ENCODE results near the gene LMF1. TPM values are rescaled to one million over a fixed set of nuclear protein-coding genes. Genes with fewer than 3 reads are reported as not detected.

The LMF1 gene
- polyA plus RNA-seq, 1 donor from 2014 or later = 16.2 TPM

DNA sequence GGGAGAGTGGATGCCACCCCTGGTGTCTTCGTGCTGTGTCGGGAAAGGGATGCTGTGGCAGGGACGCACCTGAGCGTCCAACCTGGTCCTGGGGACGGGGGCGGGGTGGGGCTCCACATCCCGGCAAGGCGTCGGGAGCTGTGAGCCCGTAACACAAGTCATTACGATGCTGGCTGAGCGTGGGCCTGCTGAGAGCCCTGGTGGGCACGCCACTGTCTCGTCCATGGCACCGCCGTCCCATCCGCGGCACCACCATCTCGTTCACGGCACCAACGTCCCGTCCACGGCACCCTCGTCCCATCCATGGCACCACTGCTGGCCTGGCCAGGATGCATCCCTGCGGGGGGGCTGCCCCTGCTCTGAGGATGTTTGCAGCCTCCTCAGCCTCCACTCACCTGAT is 146.2 kb downstream of the LMF1 start:
- Histone ChIP-seq H4K20me1 (ENCODE audit: insufficient read depth) (no peaks in the 10 kb centered on the region), H3K27ac (ENCODE audit: low read length) (no peak overlapping the region), H3K4me2 (ENCODE audit: low read length) (no peak overlapping the region), H3K4me3 (ENCODE audit: low read length) (no peak overlapping the region), H3K27me3 (ENCODE audit: insufficient read depth, low read depth, low read length) (no peaks in the 10 kb centered on the region), H3K36me3 (ENCODE audit: insufficient read depth, low read length) (no peaks in the 10 kb centered on the region), H3F3A (ENCODE audit: insufficient read depth, low read length, poor library complexity, severe bottlenecking) (no peaks in the 10 kb centered on the region), H3K9me2 (ENCODE audit: insufficient read depth, low read length) (no peaks in the 10 kb centered on the region), H3K9me3 (ENCODE audit: low read length) (no peaks in the 10 kb centered on the region), H2AFZ (ENCODE audit: low read depth, low read length) (no peak overlapping the region), H3K9ac (ENCODE audit: low read length) (no peak overlapping the region), H3K79me2 (replicated peaks; ENCODE audit: insufficient read depth, low read length) (no peaks in the 10 kb centered on the region)
- TF ChIP-seq TAF1 (IDR thresholded peaks at IDR 0.05; ENCODE audit: low read depth) (no peak), RAD21 (conservative IDR thresholded peaks at IDR 0.05) (no peak)

DNA sequence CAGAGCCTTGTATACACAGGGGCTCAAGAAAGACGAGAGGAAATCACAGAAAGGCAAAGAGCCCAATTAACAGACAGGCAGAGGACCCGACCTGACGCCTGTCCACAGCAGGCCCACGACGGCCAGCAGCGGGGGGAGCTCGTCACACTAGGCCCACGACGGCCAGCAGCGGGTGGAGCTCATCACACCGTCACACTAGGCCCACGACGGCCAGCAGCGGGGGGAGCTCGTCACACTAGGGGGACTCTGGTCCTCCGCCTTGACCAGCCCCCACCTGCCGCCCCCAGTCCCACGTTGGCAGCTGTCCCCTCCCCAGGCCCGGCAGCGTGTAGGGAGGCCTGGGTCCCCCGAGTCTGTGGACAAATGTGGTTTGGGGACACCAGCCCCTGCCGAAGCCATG is 146.6 kb downstream of the LMF1 start:
- Histone ChIP-seq H3K79me2 (replicated peaks; ENCODE audit: insufficient read depth, low read length) (no peaks in the 10 kb centered on the region), H3K4me3 (ENCODE audit: low read length) (no peak overlapping the region), H3K4me2 (ENCODE audit: low read length) (no peak overlapping the region), H3K9ac (ENCODE audit: low read length) (no peak overlapping the region), H3F3A (ENCODE audit: insufficient read depth, low read length, poor library complexity, severe bottlenecking) (no peaks in the 10 kb centered on the region), H3K9me2 (ENCODE audit: insufficient read depth, low read length) (no peaks in the 10 kb centered on the region), H3K27me3 (ENCODE audit: insufficient read depth, low read depth, low read length) (no peaks in the 10 kb centered on the region), H2AFZ (ENCODE audit: low read depth, low read length) (no peak overlapping the region), H3K9me3 (ENCODE audit: low read length) (no peaks in the 10 kb centered on the region), H3K27ac (ENCODE audit: low read length) (no peak overlapping the region), H4K20me1 (ENCODE audit: insufficient read depth) (no peaks in the 10 kb centered on the region), H3K36me3 (ENCODE audit: insufficient read depth, low read length) (no peaks in the 10 kb centered on the region)
- TF ChIP-seq EP300 (conservative IDR thresholded peaks at IDR 0.05; ENCODE audit: poor library complexity, severe bottlenecking) (no peak), TAF1 (IDR thresholded peaks at IDR 0.05; ENCODE audit: low read depth) (no peak), EZH2 (IDR thresholded peaks at IDR 0.05; ENCODE audit: borderline replicate concordance, insufficient read depth, low read length, poor library complexity, severe bottlenecking) (no peak), POLR2AphosphoS5 (IDR thresholded peaks at IDR 0.05) (no peak), RAD21 (conservative IDR thresholded peaks at IDR 0.05) (no peak), SMC3 (conservative IDR thresholded peaks at IDR 0.05; ENCODE audit: poor library complexity) (no peak), MXI1 (conservative IDR thresholded peaks at IDR 0.05; ENCODE audit: poor library complexity, severe bottlenecking) (no peak)
- TF ChIP-seq, protein P1, sequence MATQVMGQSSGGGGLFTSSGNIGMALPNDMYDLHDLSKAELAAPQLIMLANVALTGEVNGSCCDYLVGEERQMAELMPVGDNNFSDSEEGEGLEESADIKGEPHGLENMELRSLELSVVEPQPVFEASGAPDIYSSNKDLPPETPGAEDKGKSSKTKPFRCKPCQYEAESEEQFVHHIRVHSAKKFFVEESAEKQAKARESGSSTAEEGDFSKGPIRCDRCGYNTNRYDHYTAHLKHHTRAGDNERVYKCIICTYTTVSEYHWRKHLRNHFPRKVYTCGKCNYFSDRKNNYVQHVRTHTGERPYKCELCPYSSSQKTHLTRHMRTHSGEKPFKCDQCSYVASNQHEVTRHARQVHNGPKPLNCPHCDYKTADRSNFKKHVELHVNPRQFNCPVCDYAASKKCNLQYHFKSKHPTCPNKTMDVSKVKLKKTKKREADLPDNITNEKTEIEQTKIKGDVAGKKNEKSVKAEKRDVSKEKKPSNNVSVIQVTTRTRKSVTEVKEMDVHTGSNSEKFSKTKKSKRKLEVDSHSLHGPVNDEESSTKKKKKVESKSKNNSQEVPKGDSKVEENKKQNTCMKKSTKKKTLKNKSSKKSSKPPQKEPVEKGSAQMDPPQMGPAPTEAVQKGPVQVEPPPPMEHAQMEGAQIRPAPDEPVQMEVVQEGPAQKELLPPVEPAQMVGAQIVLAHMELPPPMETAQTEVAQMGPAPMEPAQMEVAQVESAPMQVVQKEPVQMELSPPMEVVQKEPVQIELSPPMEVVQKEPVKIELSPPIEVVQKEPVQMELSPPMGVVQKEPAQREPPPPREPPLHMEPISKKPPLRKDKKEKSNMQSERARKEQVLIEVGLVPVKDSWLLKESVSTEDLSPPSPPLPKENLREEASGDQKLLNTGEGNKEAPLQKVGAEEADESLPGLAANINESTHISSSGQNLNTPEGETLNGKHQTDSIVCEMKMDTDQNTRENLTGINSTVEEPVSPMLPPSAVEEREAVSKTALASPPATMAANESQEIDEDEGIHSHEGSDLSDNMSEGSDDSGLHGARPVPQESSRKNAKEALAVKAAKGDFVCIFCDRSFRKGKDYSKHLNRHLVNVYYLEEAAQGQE (IDR thresholded peaks at IDR 0.05; ENCODE audit: borderline replicate concordance) = no peak
- TF ChIP-seq, protein P2, sequence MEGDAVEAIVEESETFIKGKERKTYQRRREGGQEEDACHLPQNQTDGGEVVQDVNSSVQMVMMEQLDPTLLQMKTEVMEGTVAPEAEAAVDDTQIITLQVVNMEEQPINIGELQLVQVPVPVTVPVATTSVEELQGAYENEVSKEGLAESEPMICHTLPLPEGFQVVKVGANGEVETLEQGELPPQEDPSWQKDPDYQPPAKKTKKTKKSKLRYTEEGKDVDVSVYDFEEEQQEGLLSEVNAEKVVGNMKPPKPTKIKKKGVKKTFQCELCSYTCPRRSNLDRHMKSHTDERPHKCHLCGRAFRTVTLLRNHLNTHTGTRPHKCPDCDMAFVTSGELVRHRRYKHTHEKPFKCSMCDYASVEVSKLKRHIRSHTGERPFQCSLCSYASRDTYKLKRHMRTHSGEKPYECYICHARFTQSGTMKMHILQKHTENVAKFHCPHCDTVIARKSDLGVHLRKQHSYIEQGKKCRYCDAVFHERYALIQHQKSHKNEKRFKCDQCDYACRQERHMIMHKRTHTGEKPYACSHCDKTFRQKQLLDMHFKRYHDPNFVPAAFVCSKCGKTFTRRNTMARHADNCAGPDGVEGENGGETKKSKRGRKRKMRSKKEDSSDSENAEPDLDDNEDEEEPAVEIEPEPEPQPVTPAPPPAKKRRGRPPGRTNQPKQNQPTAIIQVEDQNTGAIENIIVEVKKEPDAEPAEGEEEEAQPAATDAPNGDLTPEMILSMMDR (IDR thresholded peaks at IDR 0.05; ENCODE audit: poor library complexity, severe bottlenecking) = no peak

DNA sequence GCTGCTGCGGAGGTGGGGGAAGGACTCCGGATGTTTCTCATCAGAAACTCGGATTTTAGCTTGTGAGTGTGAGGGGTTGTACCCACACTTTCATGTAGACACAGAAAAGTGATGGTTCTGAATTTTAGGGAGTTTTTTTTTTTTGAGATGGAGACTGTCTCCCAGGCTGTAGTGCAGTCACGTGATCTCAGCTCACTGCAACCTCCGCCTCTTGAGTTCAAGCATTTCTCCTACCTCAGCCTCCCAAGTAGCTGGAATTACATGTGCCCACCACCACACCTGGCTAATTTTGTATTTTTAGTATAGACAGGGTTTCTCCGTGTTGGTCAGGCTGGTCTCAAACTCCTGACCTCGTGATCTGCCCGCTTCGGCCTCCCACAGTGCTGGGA is 147.9 kb downstream of the LMF1 start:
- Histone ChIP-seq H3K36me3 (ENCODE audit: insufficient read depth, low read length) (no peaks in the 10 kb centered on the region), H4K20me1 (ENCODE audit: insufficient read depth) (no peaks in the 10 kb centered on the region), H3K79me2 (replicated peaks; ENCODE audit: insufficient read depth, low read length) (no peaks in the 10 kb centered on the region), H3K9me3 (ENCODE audit: low read length) (no peaks in the 10 kb centered on the region), H3K27me3 (ENCODE audit: insufficient read depth, low read depth, low read length) (no peaks in the 10 kb centered on the region), H3K27ac (ENCODE audit: low read length) (no peak overlapping the region), H3K9me2 (ENCODE audit: insufficient read depth, low read length) (no peaks in the 10 kb centered on the region), H3F3A (ENCODE audit: insufficient read depth, low read length, poor library complexity, severe bottlenecking) (no peaks in the 10 kb centered on the region), H2AFZ (ENCODE audit: low read depth, low read length) (no peak overlapping the region), H3K4me2 (ENCODE audit: low read length) (no peak overlapping the region), H3K4me3 (ENCODE audit: low read length) (no peak overlapping the region), H3K9ac (ENCODE audit: low read length) (no peak overlapping the region)
- TF ChIP-seq RAD21 (conservative IDR thresholded peaks at IDR 0.05) = no peak
- TF ChIP-seq, protein P1 (IDR thresholded peaks at IDR 0.05; ENCODE audit: borderline replicate concordance) = no peak
- TF ChIP-seq SMC3 (conservative IDR thresholded peaks at IDR 0.05; ENCODE audit: poor library complexity) = no peak
- no peak for TF ChIP-seq EP300 (conservative IDR thresholded peaks at IDR 0.05; ENCODE audit: poor library complexity, severe bottlenecking)
- TF ChIP-seq, protein P2 (IDR thresholded peaks at IDR 0.05; ENCODE audit: poor library complexity, severe bottlenecking) = no peak
- no peak for TF ChIP-seq TAF1 (IDR thresholded peaks at IDR 0.05; ENCODE audit: low read depth)
- no peak for TF ChIP-seq EZH2 (IDR thresholded peaks at IDR 0.05; ENCODE audit: borderline replicate concordance, insufficient read depth, low read length, poor library complexity, severe bottlenecking)
- no peak for TF ChIP-seq POLR2AphosphoS5 (IDR thresholded peaks at IDR 0.05)
- no peak for TF ChIP-seq MXI1 (conservative IDR thresholded peaks at IDR 0.05; ENCODE audit: poor library complexity, severe bottlenecking)

Measured in neural cell (in vitro differentiated cells).